Ishikawa (cell line): ENCODE results near the gene SMARCE1.

Experiments
- CEBPB ChIP-seq: IDR thresholded peaks from 2 replicates; pipeline ENCODE4 v1.6.1; 2012
- CREB1 ChIP-seq: IDR thresholded peaks from 2 replicates; pipeline ENCODE4 v1.6.1; 2012; ENCODE audit warnings: low read depth
- EGR1 ChIP-seq: IDR thresholded peaks from 2 replicates; pipeline ENCODE4 v1.6.1; 2012
- EP300 ChIP-seq: IDR thresholded peaks from 2 replicates; pipeline ENCODE4 v1.6.1; 2012; ENCODE audit warnings: borderline replicate concordance
- FOXM1 ChIP-seq: IDR thresholded peaks from 2 replicates; pipeline ENCODE4 v1.6.1; 2012; ENCODE audit warnings: low read depth, borderline replicate concordance
- MAX ChIP-seq: IDR thresholded peaks from 2 replicates; pipeline ENCODE4 v1.6.1; 2012
- NFIC ChIP-seq: IDR thresholded peaks from 2 replicates; pipeline ENCODE4 v1.6.1; 2012
- RAD21 ChIP-seq: IDR thresholded peaks from 2 replicates; pipeline ENCODE4 v1.6.1; 2012; ENCODE audit warnings: low read depth
- TAF1 ChIP-seq: IDR thresholded peaks from 2 replicates; pipeline ENCODE4 v1.6.1; 2012; ENCODE audit warnings: low read depth, mild to moderate bottlenecking
- TCF12 ChIP-seq: IDR thresholded peaks from 2 replicates; pipeline ENCODE4 v1.6.1; 2012; ENCODE audit warnings: low read depth
- TEAD4 ChIP-seq: IDR thresholded peaks from 2 replicates; pipeline ENCODE4 v1.6.1; 2012
- YY1 ChIP-seq: IDR thresholded peaks from 2 replicates; pipeline ENCODE4 v1.6.1; 2012; ENCODE audit warnings: low read depth
- ZBTB7A ChIP-seq: IDR thresholded peaks from 2 replicates; pipeline ENCODE4 v1.6.1; 2012; ENCODE audit warnings: low read depth
- TF ChIP-seq, protein P1 (sequence below): IDR thresholded peaks from 2 replicates; pipeline ENCODE4 v1.6.1; 2012; ENCODE audit warnings: low read depth, mild to moderate bottlenecking
- TF ChIP-seq, protein P2 (sequence below): IDR thresholded peaks from 2 replicates; pipeline ENCODE4 v1.6.1; 2012

Gene SMARCE1

DNA sequence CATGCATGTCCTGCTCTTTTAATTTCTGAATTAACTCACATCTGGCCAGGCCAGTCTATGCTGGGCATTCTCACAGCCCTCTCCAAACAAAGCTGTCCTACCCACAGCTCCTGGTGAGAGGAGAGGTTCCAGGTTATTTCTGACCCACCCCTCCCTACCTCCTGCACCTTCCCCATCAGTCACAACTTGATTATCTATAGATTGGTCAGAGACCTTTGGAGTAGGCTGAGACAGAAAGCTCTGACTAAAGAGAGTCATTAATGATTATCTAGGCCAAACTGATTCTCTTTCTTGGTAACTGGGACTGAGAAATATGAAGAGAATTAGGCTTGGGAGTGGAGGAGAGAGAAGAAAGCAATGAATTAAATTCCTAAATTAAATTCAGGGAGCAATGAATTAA is 18.7 kb upstream of the SMARCE1 start:
- no peak for TF ChIP-seq EGR1
- TF ChIP-seq TEAD4: no peak
- no peak for TF ChIP-seq FOXM1
- TF ChIP-seq, protein P1, sequence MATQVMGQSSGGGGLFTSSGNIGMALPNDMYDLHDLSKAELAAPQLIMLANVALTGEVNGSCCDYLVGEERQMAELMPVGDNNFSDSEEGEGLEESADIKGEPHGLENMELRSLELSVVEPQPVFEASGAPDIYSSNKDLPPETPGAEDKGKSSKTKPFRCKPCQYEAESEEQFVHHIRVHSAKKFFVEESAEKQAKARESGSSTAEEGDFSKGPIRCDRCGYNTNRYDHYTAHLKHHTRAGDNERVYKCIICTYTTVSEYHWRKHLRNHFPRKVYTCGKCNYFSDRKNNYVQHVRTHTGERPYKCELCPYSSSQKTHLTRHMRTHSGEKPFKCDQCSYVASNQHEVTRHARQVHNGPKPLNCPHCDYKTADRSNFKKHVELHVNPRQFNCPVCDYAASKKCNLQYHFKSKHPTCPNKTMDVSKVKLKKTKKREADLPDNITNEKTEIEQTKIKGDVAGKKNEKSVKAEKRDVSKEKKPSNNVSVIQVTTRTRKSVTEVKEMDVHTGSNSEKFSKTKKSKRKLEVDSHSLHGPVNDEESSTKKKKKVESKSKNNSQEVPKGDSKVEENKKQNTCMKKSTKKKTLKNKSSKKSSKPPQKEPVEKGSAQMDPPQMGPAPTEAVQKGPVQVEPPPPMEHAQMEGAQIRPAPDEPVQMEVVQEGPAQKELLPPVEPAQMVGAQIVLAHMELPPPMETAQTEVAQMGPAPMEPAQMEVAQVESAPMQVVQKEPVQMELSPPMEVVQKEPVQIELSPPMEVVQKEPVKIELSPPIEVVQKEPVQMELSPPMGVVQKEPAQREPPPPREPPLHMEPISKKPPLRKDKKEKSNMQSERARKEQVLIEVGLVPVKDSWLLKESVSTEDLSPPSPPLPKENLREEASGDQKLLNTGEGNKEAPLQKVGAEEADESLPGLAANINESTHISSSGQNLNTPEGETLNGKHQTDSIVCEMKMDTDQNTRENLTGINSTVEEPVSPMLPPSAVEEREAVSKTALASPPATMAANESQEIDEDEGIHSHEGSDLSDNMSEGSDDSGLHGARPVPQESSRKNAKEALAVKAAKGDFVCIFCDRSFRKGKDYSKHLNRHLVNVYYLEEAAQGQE: no peak
- no peak for TF ChIP-seq EP300
- TF ChIP-seq NFIC: no peak
- TF ChIP-seq MAX: no peak
- no peak for TF ChIP-seq CREB1
- no peak for TF ChIP-seq RAD21
- no peak for TF ChIP-seq ZBTB7A
- TF ChIP-seq, protein P2, sequence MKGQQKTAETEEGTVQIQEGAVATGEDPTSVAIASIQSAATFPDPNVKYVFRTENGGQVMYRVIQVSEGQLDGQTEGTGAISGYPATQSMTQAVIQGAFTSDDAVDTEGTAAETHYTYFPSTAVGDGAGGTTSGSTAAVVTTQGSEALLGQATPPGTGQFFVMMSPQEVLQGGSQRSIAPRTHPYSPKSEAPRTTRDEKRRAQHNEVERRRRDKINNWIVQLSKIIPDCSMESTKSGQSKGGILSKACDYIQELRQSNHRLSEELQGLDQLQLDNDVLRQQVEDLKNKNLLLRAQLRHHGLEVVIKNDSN: no peak
- no peak for TF ChIP-seq YY1
- no peak for TF ChIP-seq CEBPB
- TF ChIP-seq TCF12: no peak
- no peak for TF ChIP-seq TAF1

DNA sequence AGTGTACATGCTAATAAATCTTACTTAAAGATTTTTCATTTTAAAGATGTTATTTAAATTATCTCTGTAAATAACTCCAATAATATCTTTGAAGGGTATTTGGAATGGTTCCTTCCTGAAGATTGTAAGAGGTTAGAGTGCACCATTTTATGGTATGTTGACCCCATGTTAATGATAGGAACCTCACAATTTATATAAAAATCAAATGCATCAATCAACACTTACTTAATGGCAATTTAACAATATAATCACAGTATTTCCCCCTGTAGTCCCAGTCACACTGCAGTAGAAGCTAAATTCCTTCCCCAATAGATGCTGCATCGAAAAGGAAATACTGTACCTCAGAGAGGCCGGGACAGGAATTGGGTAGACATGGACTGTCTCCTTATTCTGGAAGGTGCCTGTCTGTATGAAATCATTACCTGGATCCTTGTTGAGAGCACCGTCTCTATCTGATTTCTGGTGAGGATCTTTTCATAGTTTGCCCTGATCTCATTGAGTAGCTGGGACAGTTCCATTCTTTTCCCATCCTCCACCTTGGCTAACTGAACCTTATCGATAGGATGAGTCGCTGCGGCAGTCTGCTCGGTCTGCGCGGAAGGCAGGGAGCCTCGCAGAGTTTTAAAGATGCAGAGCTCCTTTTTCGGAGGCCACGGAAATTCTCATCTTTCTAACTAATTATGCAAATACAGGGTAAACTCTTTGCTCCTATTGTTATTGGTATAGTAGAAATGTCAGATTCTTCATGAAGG is 17.1 kb upstream of the SMARCE1 start, which contains the start of gene KRT222:
TSS of gene KRT222 (minus strand) at position 596 of the 752 bp plus-strand sequence. CDS start at position 518, 78 bp downstream.
- TF ChIP-seq, protein P1: no peak
- TF ChIP-seq, protein P2: no peak
- no peak for TF ChIP-seq RAD21

GRCh38 chr17:40663252-40663651 is 15.6 kb upstream of the SMARCE1 start:
- TF ChIP-seq EP300: no peak
- no peak for TF ChIP-seq CREB1
- no peak for TF ChIP-seq RAD21
- TF ChIP-seq YY1: no peak
- TF ChIP-seq TCF12: no peak

DNA sequence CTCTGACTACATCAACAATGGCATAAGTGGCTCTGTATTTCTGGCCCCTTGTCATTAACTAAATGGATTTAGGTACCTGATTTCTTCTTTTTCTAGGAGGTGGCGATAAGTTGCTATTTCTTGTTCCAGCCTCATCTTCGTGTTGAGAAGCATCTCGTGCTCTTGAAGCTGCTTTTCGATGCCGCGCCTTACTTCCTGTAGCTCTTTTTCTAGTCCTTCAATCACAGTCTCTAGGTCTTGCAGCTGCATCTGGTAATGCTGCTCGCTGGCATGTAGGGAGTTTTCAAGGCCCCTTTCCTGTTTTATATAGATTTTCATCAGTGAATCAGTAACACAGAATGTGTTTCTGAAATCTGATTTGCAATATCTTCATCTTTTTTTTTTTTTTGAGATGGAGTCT is 12.3 kb upstream of the SMARCE1 start:
- TF ChIP-seq RAD21: no peak
- TF ChIP-seq CEBPB: no peak
- no peak for TF ChIP-seq CREB1
- no peak for TF ChIP-seq MAX
- TF ChIP-seq, protein P2: no peak

GRCh38 chr17:40658396-40658795 is 10.8 kb upstream of the SMARCE1 start:
- TF ChIP-seq EP300 (no peak), MAX (no peak), CREB1 (no peak), ZBTB7A (no peak), TCF12 (no peak), YY1 (no peak), FOXM1 (no peak), RAD21 (no peak), NFIC (no peak), CEBPB (no peak), TEAD4 (no peak), EGR1 (no peak), TAF1 (no peak)
- TF ChIP-seq, protein P1: no peak
- TF ChIP-seq, protein P2: no peak
